GM12878 (cell line): ENCODE results near the gene TRAF2. TPM values are rescaled to one million over a fixed set of nuclear protein-coding genes. Genes with fewer than 3 reads are reported as not detected.

Experiments used
- ASH2L ChIP-seq: fragments of 300-600, 200-600 bp; sonication (generic); IDR thresholded peaks from 2 replicates; pipeline ENCODE4 v1.6.1; 2017; ENCODE audit warnings: low read depth, mild to moderate bottlenecking, borderline replicate concordance
- ATF2 ChIP-seq: IDR thresholded peaks from 2 replicates; pipeline ENCODE4 v1.6.1; 2012; ENCODE audit warnings: low read length, inconsistent platforms
- ATF7 ChIP-seq: fragments of 450-650 bp; IDR thresholded peaks from 2 replicates; pipeline ENCODE4 v1.6.1; 2016; ENCODE audit warnings: low read depth, mild to moderate bottlenecking
- BACH1 ChIP-seq: fragments of 450-650 bp; IDR thresholded peaks from 2 replicates; pipeline ENCODE4 v1.6.1; 2017; ENCODE audit warnings: mild to moderate bottlenecking, borderline replicate concordance
- CBX3 ChIP-seq: fragments of 200-600 bp; sonication (generic); IDR thresholded peaks from 2 replicates; pipeline ENCODE4 v1.6.1; 2016; ENCODE audit warnings: low read depth, borderline replicate concordance
- FOXK2 ChIP-seq: fragments of 450-650 bp; IDR thresholded peaks from 2 replicates; pipeline ENCODE4 v1.6.1; 2017; ENCODE audit warnings: mild to moderate bottlenecking, moderate library complexity
- HCFC1 ChIP-seq: fragments of 150-350 bp; IDR thresholded peaks from 2 replicates; pipeline ENCODE4 v1.6.1; 2014; ENCODE audit warnings: low read length
- HDGF ChIP-seq: fragments of 450-650 bp; IDR thresholded peaks from 2 replicates; pipeline ENCODE4 v1.6.1; 2016; ENCODE audit warnings: antibody characterized with exemption
- IKZF2 ChIP-seq, 2 experiments: fragments of 450-650 bp; IDR thresholded peaks; 2 replicates each; pipeline ENCODE4 v1.6.1; 2017; ENCODE audit warnings: mild to moderate bottlenecking in 2 of 2, moderate library complexity in 2 of 2
- LARP7 ChIP-seq: fragments of 450-650 bp; IDR thresholded peaks from 2 replicates; pipeline ENCODE4 v1.6.1; 2017; ENCODE audit warnings: mild to moderate bottlenecking
- MYB ChIP-seq: fragments of 150-350 bp; IDR thresholded peaks from 2 replicates; pipeline ENCODE4 v1.6.1; 2014; ENCODE audit warnings: mild to moderate bottlenecking, low read depth, low read length, borderline replicate concordance
- MYC ChIP-seq: IDR thresholded peaks from 2 replicates; pipeline ENCODE4 v1.6.1; 2011; ENCODE audit warnings: mild to moderate bottlenecking, low read length, moderate library complexity, inconsistent platforms; ENCODE audit not compliant: insufficient read depth, insufficient replicate concordance, insufficient read length, severe bottlenecking
- POLR2A ChIP-seq: IDR thresholded peaks from 2 replicates; pipeline ENCODE4 v1.6.1; 2011; ENCODE audit warnings: low read depth, mild to moderate bottlenecking, low read length
- RCOR1 ChIP-seq: conservative IDR thresholded peaks from 2 replicates; pipeline ENCODE4 v1.6.1; 2012; ENCODE audit warnings: low read depth, low read length, improper control_type of control experiment
- STAT3 ChIP-seq: IDR thresholded peaks from 2 replicates; pipeline ENCODE4 v1.6.1; 2011; ENCODE audit warnings: low read depth, low read length, improper control_type of control experiment
- YBX1 ChIP-seq: fragments of 450-650 bp; IDR thresholded peaks from 2 replicates; pipeline ENCODE4 v1.6.1; 2016; ENCODE audit warnings: antibody characterized with exemption
- ZNF24 ChIP-seq: fragments of 450-650 bp; IDR thresholded peaks from 2 replicates; pipeline ENCODE4 v1.6.1; 2017; ENCODE audit warnings: antibody characterized with exemption, mild to moderate bottlenecking
- ZNF384 ChIP-seq: IDR thresholded peaks from 2 replicates; pipeline ENCODE4 v1.6.1; 2012; ENCODE audit warnings: low read depth, mild to moderate bottlenecking, low read length, improper control_type of control experiment, borderline replicate concordance
- ZSCAN29 ChIP-seq: fragments of 450-650 bp; IDR thresholded peaks from 2 replicates; pipeline ENCODE4 v1.6.1; 2017; ENCODE audit warnings: mild to moderate bottlenecking, moderate library complexity
- polyA plus RNA-seq, 11 experiments: library from polyadenylated mRNA; depleted of rRNA in 4 of 11; unstranded in 6 of 11; stranded (reverse) in 5 of 11; fragments of >200 nt; fragmentation: Nextera tagmentation in 4 of 11; fragmentation: Illumina TruSeq in 1 of 11; extraction: Ambion mirVana in 4 of 11; extraction: Trizol in 1 of 11; gene quantifications; 1 replicate in 1 of 11; 2 replicates in 10 of 11; pipeline versions ENCODE4 v1.2.1 to v1.2.3, GENCODE V29; 2011 to 2016; ENCODE audit warnings: inconsistent platforms in 2 of 11, missing spikeins in 2 of 11, low read depth in 1 of 11
- total RNA-seq, 4 experiments: library from RNA; depleted of rRNA in 3 of 4; stranded (reverse); fragments of >200 nt in 3 of 4; fragmentation: Illumina TruSeq in 1 of 4; extraction: Trizol in 1 of 4; gene quantifications; 2 replicates each; pipeline versions ENCODE4 v1.2.1 to v1.2.3, GENCODE V29; 2013 to 2021
- TF ChIP-seq, protein P1 (sequence below): IDR thresholded peaks from 2 replicates; pipeline ENCODE4 v1.6.1; 2012; ENCODE audit warnings: mild to moderate bottlenecking, low read depth, low read length
- TF ChIP-seq, protein P2 (sequence below): IDR thresholded peaks from 2 replicates; pipeline ENCODE4 v1.6.1; 2011; ENCODE audit warnings: borderline replicate concordance, low read depth, mild to moderate bottlenecking, moderate library complexity, low read length; ENCODE audit not compliant: insufficient read depth, poor library complexity, severe bottlenecking
- TF ChIP-seq, protein P3 (sequence below): fragments of 450-650 bp; IDR thresholded peaks from 2 replicates; pipeline ENCODE4 v1.6.1; 2016; ENCODE audit warnings: mild to moderate bottlenecking
- TF ChIP-seq, protein P4 (sequence below): fragments of 450-650 bp; conservative IDR thresholded peaks from 2 replicates; pipeline ENCODE4 v1.6.1; 2017; ENCODE audit warnings: mild to moderate bottlenecking, moderate library complexity

Gene TRAF2
- total and polyA plus RNA-seq, 10 of the 15 experiments (the other 5 are each of a cell fraction or from before 2014, with no cell fraction given): 0.34 to 39.5 (median 18.7) TPM

DNA sequence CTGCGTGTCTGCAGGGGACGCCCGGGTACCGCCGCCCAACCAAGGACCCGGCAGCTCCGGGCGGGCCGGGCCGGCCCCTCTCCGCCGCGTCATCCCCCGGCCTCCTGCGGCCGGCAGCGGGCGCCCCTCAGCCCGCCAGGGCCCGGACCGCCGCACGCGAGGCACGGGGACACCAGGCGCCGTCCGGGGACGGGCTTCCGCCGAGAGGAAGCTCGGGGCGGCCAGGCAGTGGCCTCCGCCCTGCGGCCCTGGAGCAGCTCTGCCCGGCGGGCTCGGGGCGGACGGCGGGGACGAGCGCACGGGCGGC lies 57.8 kb downstream of the TRAF2 start (continued):
- TF ChIP-seq, protein P1, sequence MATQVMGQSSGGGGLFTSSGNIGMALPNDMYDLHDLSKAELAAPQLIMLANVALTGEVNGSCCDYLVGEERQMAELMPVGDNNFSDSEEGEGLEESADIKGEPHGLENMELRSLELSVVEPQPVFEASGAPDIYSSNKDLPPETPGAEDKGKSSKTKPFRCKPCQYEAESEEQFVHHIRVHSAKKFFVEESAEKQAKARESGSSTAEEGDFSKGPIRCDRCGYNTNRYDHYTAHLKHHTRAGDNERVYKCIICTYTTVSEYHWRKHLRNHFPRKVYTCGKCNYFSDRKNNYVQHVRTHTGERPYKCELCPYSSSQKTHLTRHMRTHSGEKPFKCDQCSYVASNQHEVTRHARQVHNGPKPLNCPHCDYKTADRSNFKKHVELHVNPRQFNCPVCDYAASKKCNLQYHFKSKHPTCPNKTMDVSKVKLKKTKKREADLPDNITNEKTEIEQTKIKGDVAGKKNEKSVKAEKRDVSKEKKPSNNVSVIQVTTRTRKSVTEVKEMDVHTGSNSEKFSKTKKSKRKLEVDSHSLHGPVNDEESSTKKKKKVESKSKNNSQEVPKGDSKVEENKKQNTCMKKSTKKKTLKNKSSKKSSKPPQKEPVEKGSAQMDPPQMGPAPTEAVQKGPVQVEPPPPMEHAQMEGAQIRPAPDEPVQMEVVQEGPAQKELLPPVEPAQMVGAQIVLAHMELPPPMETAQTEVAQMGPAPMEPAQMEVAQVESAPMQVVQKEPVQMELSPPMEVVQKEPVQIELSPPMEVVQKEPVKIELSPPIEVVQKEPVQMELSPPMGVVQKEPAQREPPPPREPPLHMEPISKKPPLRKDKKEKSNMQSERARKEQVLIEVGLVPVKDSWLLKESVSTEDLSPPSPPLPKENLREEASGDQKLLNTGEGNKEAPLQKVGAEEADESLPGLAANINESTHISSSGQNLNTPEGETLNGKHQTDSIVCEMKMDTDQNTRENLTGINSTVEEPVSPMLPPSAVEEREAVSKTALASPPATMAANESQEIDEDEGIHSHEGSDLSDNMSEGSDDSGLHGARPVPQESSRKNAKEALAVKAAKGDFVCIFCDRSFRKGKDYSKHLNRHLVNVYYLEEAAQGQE: no peak
- 0 out of 2 replicates have a peak, but pooled peaks have one; percentile 76 for TF ChIP-seq BACH1
- no peak for TF ChIP-seq STAT3
- no peak for TF ChIP-seq CBX3
- TF ChIP-seq ASH2L: 0 out of 2 replicates have a peak, but pooled peaks have one; percentile 42
- no peak for TF ChIP-seq ATF7
- TF ChIP-seq HCFC1: no peak
- TF ChIP-seq ZNF384: no peak
- TF ChIP-seq YBX1: no peak
- TF ChIP-seq ZSCAN29: peak; percentile 36; the same call in 1 of the 2 replicates
- no peak for TF ChIP-seq MYB
- no peak for TF ChIP-seq ZNF24
- no peak for TF ChIP-seq IKZF2 (IDR thresholded peaks at IDR 0.05)
- TF ChIP-seq, protein P2, sequence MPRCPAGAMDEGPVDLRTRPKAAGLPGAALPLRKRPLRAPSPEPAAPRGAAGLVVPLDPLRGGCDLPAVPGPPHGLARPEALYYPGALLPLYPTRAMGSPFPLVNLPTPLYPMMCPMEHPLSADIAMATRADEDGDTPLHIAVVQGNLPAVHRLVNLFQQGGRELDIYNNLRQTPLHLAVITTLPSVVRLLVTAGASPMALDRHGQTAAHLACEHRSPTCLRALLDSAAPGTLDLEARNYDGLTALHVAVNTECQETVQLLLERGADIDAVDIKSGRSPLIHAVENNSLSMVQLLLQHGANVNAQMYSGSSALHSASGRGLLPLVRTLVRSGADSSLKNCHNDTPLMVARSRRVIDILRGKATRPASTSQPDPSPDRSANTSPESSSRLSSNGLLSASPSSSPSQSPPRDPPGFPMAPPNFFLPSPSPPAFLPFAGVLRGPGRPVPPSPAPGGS: no peak
- TF ChIP-seq FOXK2: no peak
- TF ChIP-seq, protein P3, sequence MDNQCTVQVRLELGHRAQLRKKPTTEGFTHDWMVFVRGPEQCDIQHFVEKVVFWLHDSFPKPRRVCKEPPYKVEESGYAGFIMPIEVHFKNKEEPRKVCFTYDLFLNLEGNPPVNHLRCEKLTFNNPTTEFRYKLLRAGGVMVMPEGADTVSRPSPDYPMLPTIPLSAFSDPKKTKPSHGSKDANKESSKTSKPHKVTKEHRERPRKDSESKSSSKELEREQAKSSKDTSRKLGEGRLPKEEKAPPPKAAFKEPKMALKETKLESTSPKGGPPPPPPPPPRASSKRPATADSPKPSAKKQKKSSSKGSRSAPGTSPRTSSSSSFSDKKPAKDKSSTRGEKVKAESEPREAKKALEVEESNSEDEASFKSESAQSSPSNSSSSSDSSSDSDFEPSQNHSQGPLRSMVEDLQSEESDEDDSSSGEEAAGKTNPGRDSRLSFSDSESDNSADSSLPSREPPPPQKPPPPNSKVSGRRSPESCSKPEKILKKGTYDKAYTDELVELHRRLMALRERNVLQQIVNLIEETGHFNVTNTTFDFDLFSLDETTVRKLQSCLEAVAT: no peak
- TF ChIP-seq, protein P4, sequence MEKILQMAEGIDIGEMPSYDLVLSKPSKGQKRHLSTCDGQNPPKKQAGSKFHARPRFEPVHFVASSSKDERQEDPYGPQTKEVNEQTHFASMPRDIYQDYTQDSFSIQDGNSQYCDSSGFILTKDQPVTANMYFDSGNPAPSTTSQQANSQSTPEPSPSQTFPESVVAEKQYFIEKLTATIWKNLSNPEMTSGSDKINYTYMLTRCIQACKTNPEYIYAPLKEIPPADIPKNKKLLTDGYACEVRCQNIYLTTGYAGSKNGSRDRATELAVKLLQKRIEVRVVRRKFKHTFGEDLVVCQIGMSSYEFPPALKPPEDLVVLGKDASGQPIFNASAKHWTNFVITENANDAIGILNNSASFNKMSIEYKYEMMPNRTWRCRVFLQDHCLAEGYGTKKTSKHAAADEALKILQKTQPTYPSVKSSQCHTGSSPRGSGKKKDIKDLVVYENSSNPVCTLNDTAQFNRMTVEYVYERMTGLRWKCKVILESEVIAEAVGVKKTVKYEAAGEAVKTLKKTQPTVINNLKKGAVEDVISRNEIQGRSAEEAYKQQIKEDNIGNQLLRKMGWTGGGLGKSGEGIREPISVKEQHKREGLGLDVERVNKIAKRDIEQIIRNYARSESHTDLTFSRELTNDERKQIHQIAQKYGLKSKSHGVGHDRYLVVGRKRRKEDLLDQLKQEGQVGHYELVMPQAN: peak; percentile 90
- TF ChIP-seq RCOR1: no peak
- no peak for TF ChIP-seq ATF2
- no peak for TF ChIP-seq HDGF
- peak; percentile 99 for TF ChIP-seq LARP7
- no peak for TF ChIP-seq MYC
- no peak for TF ChIP-seq POLR2A
